Measurements from ENCODE around the gene TLR8.

DNA sequence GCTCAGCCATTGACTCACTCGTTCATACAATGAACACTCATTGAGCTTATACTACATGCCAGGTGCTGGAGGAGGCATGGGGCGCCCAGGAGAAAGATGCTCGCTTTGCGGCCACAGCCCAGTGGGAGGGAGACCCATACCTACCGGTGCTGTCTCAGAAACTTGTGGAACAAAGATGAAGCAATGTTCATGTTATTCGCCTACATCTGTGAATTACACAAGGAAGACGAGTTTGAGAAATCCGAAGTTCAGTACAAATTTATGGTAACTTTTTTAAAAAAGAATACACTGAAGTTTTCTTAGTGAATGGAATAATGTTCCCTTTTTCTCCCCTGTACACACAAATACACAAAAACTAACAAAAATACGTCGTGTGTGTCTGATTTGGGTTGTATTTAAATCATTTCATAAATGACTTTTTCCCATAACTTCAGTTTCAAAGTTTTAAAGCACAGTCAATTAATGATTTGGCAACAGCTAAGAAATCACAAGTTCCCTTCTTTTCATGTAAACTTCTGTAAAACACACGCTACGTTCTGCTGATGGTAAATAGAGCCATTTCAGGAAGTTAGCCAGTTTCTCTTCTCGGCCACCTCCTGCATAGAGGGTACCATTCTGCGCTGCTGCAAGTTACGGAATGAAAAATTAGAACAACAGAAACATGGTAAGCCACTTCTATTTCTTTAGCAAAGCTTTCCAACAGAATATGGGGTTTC is at the start of gene TLR8:
- TF ChIP-seq GATA2 (IDR thresholded peaks at IDR 0.05; ENCODE audit: low read depth, low read length) (no peak), GATA3 (IDR thresholded peaks at IDR 0.05; ENCODE audit: low read depth, low read length) (no peak)
